ENCODE data around the gene SCGB1D2. TPM values are rescaled to one million over a fixed set of nuclear protein-coding genes. Genes with fewer than 3 reads are reported as not detected.

SCGB1D2 gene
- total and polyA plus RNA-seq, 2 donors (not counting 1 experiment from before 2014, with no cell fraction given), result not detected

GRCh38 chr11:62280452-62280851 lies 38.4 kb downstream of the SCGB1D2 start:
- TF ChIP-seq EZH2 (IDR thresholded peaks at IDR 0.05; ENCODE audit: low read length, missing control alignments), result no peak
- no peak overlapping the region for H3K27ac ChIP-seq (ENCODE audit: insufficient read depth, low read length)
- no peaks in the 10 kb centered on the region for H3K4me1 ChIP-seq (ENCODE audit: control insufficient read depth, extremely low read depth, insufficient read depth, low read length)
- no peak overlapping the region for H3K4me3 ChIP-seq (replicated peaks in 1 of 4; ENCODE audit: control extremely low read depth in 1 of 4, insufficient read depth in 1 of 4, low read depth in 3 of 4, low read length in 4 of 4)
- no peak for DNase-seq (ENCODE audit: low read depth in 2 of 2)
- no peaks in the 10 kb centered on the region for H3K79me2 ChIP-seq (ENCODE audit: control insufficient read depth, insufficient read depth, low read length)
- H3K9me3 ChIP-seq (ENCODE audit: control insufficient read depth, insufficient read depth, low read depth, low read length), result no peaks in the 10 kb centered on the region
- no peak overlapping the region for H2AFZ ChIP-seq (ENCODE audit: low read length)
- H4K20me1 ChIP-seq (ENCODE audit: control insufficient read depth, extremely low read depth, insufficient read depth, low read length), result no peaks in the 10 kb centered on the region
- no peak overlapping the region for H3K4me2 ChIP-seq (ENCODE audit: extremely low read depth, insufficient read depth, low read length)
- no peaks in the 10 kb centered on the region for H3K36me3 ChIP-seq (ENCODE audit: control insufficient read depth, insufficient read depth, low read length)
- H3K27me3 ChIP-seq (ENCODE audit: control insufficient read depth, insufficient read depth, low read length), result no peaks in the 10 kb centered on the region
- H3K9ac ChIP-seq (ENCODE audit: insufficient read depth, low read length), result no peak overlapping the region

Other genes with a start within 250 kb of the SCGB1D2 start
- gene INCENP, start 118.2 kb upstream of the SCGB1D2 start, total RNA-seq, result 6.4 and 12.7 TPM in 2 replicates
- gene INCENP, start 118.2 kb upstream of the SCGB1D2 start, polyA plus RNA-seq, result 6.6 and 18.3 TPM in 2 replicates
- gene SCGB1D1, start 52.0 kb upstream of the SCGB1D2 start, total RNA-seq, result not detected in 2 replicates
- gene SCGB1D1, start 52.0 kb upstream of the SCGB1D2 start, polyA plus RNA-seq, result not detected in 2 replicates
- gene SCGB2A1, start 33.6 kb upstream of the SCGB1D2 start, total RNA-seq, result not detected in 2 replicates
- gene SCGB2A1, start 33.6 kb upstream of the SCGB1D2 start, polyA plus RNA-seq, result not detected in 2 replicates
- gene SCGB2A2, start 27.9 kb downstream of the SCGB1D2 start, total RNA-seq, result not detected in 2 replicates
- not detected in 2 replicates for gene SCGB2A2, start 27.9 kb downstream of the SCGB1D2 start, polyA plus RNA-seq
- gene SCGB1D4, start 56.8 kb downstream of the SCGB1D2 start, total RNA-seq, result not detected in 2 replicates
- not detected in 2 replicates for gene SCGB1D4, start 56.8 kb downstream of the SCGB1D2 start, polyA plus RNA-seq
- gene ASRGL1, start 95.2 kb downstream of the SCGB1D2 start, total RNA-seq, result under 0.01 TPM in 1 of 2 replicates, not detected in the other
- 0.22 and 1.1 TPM in 2 replicates for gene ASRGL1, start 95.2 kb downstream of the SCGB1D2 start, polyA plus RNA-seq
- gene SCGB1A1, start 176.8 kb downstream of the SCGB1D2 start, total RNA-seq, result not detected in 2 replicates
- not detected in 2 replicates for gene SCGB1A1, start 176.8 kb downstream of the SCGB1D2 start, polyA plus RNA-seq